ENCODE data around the gene MKRN2OS. TPM values are rescaled to one million over a fixed set of nuclear protein-coding genes. Genes with fewer than 3 reads are reported as not detected.

MKRN2OS gene
- total and polyA plus RNA-seq, 4 donors: 0.06 to 0.42 (median 0.17) TPM

DNA sequence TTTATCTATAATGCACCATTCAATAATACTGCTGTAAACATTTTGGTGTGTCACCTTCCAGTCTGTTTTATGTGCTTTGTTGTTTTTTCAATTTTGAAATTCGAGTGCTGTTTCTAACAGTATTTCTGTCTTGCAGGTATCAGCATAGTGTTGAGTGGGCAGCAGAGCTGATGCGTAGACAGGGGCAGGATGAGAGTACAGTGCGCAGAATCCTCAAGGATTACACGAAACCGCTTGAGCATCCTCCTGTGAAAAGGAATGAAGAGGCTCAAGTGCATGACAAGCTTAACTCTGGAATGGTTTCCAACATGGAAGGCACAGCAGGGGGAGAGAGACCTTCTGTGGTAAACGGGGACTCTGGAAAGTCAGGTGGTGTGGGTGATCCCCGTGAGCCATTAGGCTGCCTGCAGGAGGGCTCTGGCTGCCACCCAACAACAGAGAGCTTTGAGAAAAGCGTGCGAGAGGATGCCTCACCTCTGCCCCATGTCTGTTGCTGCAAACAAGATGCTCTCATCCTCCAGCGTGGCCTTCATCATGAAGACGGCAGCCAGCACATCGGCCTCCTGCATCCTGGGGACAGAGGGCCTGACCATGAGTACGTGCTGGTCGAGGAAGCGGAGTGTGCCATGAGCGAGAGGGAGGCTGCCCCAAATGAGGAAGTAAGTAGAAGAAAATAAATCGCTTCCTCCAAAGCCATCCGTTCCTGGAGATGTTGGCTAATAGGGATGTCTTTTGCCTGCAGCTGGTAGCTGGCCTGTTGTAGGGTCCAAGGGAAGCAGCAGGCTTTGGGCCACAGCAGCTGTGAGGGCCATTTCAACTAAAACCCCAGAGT lies 42.0 kb downstream of the MKRN2OS start:
- Histone ChIP-seq H3K4me1 (ENCODE audit: control insufficient read depth in 4 of 4, insufficient read depth in 4 of 4, low read length in 3 of 4) (no peaks in the 10 kb centered on the region), H3K27me3 (ENCODE audit: control insufficient read depth in 4 of 4, insufficient read depth in 4 of 4, low read length in 3 of 4) (no peaks in the 10 kb centered on the region), H3K4me3 (ENCODE audit: low read depth in 1 of 3, low read length in 3 of 3) (no peak overlapping the region), H3K9me3 (ENCODE audit: control insufficient read depth in 4 of 4, low read length in 3 of 4) (no peaks in the 10 kb centered on the region), H3K9ac (ENCODE audit: low read depth in 1 of 2, low read length in 2 of 2) (no peak overlapping the region), H3K27ac (ENCODE audit: low read depth in 1 of 2, low read length in 2 of 2) (no peak overlapping the region), H3K36me3 (ENCODE audit: control insufficient read depth in 4 of 4, insufficient read depth in 3 of 4, low read depth in 1 of 4, low read length in 3 of 4) (peaks cover 2 to 36% (median 10%) of the 10 kb centered on the region in 4 donors)
- no peak for DNase-seq (ENCODE audit: low spot score)
- 90% methylated on average over 18 of the region's 18 CpGs for WGBS
- TF ChIP-seq FOXA1 (IDR thresholded peaks at IDR 0.05): no peak
- no peak for TF ChIP-seq HNF4A (conservative IDR thresholded peaks at IDR 0.05)
- TF ChIP-seq, protein P1, sequence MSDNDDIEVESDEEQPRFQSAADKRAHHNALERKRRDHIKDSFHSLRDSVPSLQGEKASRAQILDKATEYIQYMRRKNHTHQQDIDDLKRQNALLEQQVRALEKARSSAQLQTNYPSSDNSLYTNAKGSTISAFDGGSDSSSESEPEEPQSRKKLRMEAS (IDR thresholded peaks at IDR 0.05): no peak
- no peak for TF ChIP-seq EGR1 (IDR thresholded peaks at IDR 0.05; ENCODE audit: low read depth in 2 of 2)
- TF ChIP-seq RAD21 (IDR thresholded peaks at IDR 0.05): no peak
- TF ChIP-seq YY1 (IDR thresholded peaks at IDR 0.05): no peak
- TF ChIP-seq FOXA2 (IDR thresholded peaks at IDR 0.05): no peak
- TF ChIP-seq RXRA (IDR thresholded peaks at IDR 0.05): no peak
- no peak for TF ChIP-seq HNF4G (IDR thresholded peaks at IDR 0.05)

DNA sequence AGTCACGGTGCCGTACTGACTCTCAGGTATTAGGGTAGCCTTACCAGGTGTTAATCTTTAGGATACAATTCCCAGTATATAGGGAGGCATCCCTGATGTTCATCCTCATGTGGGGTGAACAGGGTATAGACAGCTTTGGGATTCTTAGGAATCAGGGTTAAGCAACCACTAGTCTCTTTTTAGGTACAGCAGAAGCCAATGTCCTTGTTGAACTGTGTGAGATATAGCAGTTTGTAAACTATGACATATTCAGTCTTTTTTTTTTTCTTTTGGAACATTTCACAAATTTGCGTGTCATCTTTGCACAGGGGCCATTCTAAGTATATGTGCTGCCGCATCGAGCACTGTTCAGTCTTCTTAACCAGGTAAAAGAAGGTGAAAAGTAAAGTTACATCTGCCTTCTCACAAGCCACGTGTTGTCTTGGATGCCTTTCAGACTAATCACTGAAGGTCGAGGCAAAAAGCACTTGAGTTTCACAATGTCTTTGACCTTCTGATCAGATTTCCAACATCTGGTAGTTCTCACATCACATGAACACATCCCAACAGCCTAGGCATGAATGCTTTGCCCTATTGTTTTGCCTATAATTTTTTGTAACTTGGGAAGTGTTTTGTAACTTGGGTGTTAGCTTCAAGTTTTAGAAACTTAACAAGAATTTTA lies 43.8 kb downstream of the MKRN2OS start:
- 76% methylated on average over 7 of the region's 7 CpGs for WGBS
- Histone ChIP-seq H3K4me1 (ENCODE audit: control insufficient read depth in 4 of 4, insufficient read depth in 4 of 4, low read length in 3 of 4) (no peaks in the 10 kb centered on the region), H3K9ac (ENCODE audit: low read depth in 1 of 2, low read length in 2 of 2) (no peak overlapping the region), H3K36me3 (ENCODE audit: control insufficient read depth in 4 of 4, insufficient read depth in 3 of 4, low read depth in 1 of 4, low read length in 3 of 4) (peaks cover 7 to 45% (median 17%) of the 10 kb centered on the region in 4 donors), H3K4me3 (ENCODE audit: low read depth in 1 of 3, low read length in 3 of 3) (no peak overlapping the region), H3K9me3 (ENCODE audit: control insufficient read depth in 4 of 4, low read length in 3 of 4) (no peaks in the 10 kb centered on the region), H3K27me3 (ENCODE audit: control insufficient read depth in 4 of 4, insufficient read depth in 4 of 4, low read length in 3 of 4) (no peaks in the 10 kb centered on the region), H3K27ac (ENCODE audit: low read depth in 1 of 2, low read length in 2 of 2) (no peak overlapping the region)
- TF ChIP-seq GABPA (IDR thresholded peaks at IDR 0.05 in 1 of 2, conservative IDR thresholded peaks at IDR 0.05 in 1 of 2) (no peak), YY1 (IDR thresholded peaks at IDR 0.05) (no peak), EGR1 (IDR thresholded peaks at IDR 0.05; ENCODE audit: low read depth in 2 of 2) (no peak), HNF4G (IDR thresholded peaks at IDR 0.05) (no peak), REST (IDR thresholded peaks at IDR 0.05) (no peak), TAF1 (conservative IDR thresholded peaks at IDR 0.05) (no peak), HNF4A (conservative IDR thresholded peaks at IDR 0.05) (no peak), FOXA2 (IDR thresholded peaks at IDR 0.05) (no peak), JUND (IDR thresholded peaks at IDR 0.05) (no peak), NR2F2 (IDR thresholded peaks at IDR 0.05) (no peak), FOXA1 (IDR thresholded peaks at IDR 0.05) (no peak), RXRA (IDR thresholded peaks at IDR 0.05) (no peak), SP1 (IDR thresholded peaks at IDR 0.05) (no peak), RAD21 (IDR thresholded peaks at IDR 0.05) (no peak)
- TF ChIP-seq, protein P1 (IDR thresholded peaks at IDR 0.05): no peak
- TF ChIP-seq, protein P2, sequence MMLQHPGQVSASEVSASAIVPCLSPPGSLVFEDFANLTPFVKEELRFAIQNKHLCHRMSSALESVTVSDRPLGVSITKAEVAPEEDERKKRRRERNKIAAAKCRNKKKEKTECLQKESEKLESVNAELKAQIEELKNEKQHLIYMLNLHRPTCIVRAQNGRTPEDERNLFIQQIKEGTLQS (IDR thresholded peaks at IDR 0.05): no peak
- TF ChIP-seq, protein P3, sequence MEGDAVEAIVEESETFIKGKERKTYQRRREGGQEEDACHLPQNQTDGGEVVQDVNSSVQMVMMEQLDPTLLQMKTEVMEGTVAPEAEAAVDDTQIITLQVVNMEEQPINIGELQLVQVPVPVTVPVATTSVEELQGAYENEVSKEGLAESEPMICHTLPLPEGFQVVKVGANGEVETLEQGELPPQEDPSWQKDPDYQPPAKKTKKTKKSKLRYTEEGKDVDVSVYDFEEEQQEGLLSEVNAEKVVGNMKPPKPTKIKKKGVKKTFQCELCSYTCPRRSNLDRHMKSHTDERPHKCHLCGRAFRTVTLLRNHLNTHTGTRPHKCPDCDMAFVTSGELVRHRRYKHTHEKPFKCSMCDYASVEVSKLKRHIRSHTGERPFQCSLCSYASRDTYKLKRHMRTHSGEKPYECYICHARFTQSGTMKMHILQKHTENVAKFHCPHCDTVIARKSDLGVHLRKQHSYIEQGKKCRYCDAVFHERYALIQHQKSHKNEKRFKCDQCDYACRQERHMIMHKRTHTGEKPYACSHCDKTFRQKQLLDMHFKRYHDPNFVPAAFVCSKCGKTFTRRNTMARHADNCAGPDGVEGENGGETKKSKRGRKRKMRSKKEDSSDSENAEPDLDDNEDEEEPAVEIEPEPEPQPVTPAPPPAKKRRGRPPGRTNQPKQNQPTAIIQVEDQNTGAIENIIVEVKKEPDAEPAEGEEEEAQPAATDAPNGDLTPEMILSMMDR (IDR thresholded peaks at IDR 0.05; ENCODE audit: low read depth, low read length, missing input control): no peak
- TF ChIP-seq, protein P4, sequence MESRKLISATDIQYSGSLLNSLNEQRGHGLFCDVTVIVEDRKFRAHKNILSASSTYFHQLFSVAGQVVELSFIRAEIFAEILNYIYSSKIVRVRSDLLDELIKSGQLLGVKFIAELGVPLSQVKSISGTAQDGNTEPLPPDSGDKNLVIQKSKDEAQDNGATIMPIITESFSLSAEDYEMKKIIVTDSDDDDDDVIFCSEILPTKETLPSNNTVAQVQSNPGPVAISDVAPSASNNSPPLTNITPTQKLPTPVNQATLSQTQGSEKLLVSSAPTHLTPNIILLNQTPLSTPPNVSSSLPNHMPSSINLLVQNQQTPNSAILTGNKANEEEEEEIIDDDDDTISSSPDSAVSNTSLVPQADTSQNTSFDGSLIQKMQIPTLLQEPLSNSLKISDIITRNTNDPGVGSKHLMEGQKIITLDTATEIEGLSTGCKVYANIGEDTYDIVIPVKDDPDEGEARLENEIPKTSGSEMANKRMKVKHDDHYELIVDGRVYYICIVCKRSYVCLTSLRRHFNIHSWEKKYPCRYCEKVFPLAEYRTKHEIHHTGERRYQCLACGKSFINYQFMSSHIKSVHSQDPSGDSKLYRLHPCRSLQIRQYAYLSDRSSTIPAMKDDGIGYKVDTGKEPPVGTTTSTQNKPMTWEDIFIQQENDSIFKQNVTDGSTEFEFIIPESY (IDR thresholded peaks at IDR 0.05): no peak
- no peak for DNase-seq (ENCODE audit: low spot score)

All from liver (tissue), 9 donors.